ENCODE data around the gene AKAP8L. TPM values are rescaled to one million over a fixed set of nuclear protein-coding genes. Genes with fewer than 3 reads are reported as not detected.

AKAP8L gene
- total RNA-seq, 2 donors from 2014 or later: 147 to 196 TPM

GRCh38 chr19:15444505-15445226, 25.9 kb upstream of the AKAP8L start:
- intact Hi-C loops (cut with DNase I): no loop called here
- no peaks in the 10 kb centered on the region for H3K36me3 ChIP-seq (replicated peaks in 1 of 2; ENCODE audit: insufficient read depth in 1 of 2, low read depth in 2 of 2)
- ATAC-seq (no peak), DNase-seq (no peak)
- H3K4me3 ChIP-seq: no peak overlapping the region
- TF ChIP-seq CTCF (IDR thresholded peaks at IDR 0.05) (no peak), POLR2A (IDR thresholded peaks at IDR 0.05) (no peak)
- H3K9me3 ChIP-seq: no peaks in the 10 kb centered on the region
- no peak overlapping the region for H3K27ac ChIP-seq
- WGBS, 2 donors: 87 to 92% methylated on average over 8 to 15 of the region's 15 CpGs
- peaks cover 8% of the 10 kb centered on the region for H3K4me1 ChIP-seq
- no peaks in the 10 kb centered on the region for H3K27me3 ChIP-seq

- Histone ChIP-seq H3K9me3 (no peaks in the 10 kb centered on the region), H3K4me3 (no peak overlapping the region), H3K36me3 (replicated peaks in 1 of 2; ENCODE audit: insufficient read depth in 1 of 2, low read depth in 2 of 2) (no peaks in the 10 kb centered on the region), H3K27me3 (no peaks in the 10 kb centered on the region), H3K4me1 (peaks cover 3% of the 10 kb centered on the region), H3K27ac (no peak overlapping the region)
- TF ChIP-seq POLR2A (IDR thresholded peaks at IDR 0.05) (no peak), CTCF (IDR thresholded peaks at IDR 0.05) (no peak)
- DNase-seq (no peak), ATAC-seq (no peak)
- intact Hi-C loops (cut with DNase I): no loop called here
- WGBS, 2 donors: 40 to 65% methylated on average over 5 to 10 of the region's 10 CpGs
Measured at GRCh38 chr19:15443838-15444237, 25.1 kb upstream of the AKAP8L start.

GRCh38 chr19:15443325-15443724, 24.5 kb upstream of the AKAP8L start:
- TF ChIP-seq CTCF (IDR thresholded peaks at IDR 0.05) (no peak), POLR2A (IDR thresholded peaks at IDR 0.05) (no peak)
- DNase-seq: no peak
- H3K27ac ChIP-seq: no peak overlapping the region
- peaks cover 3% of the 10 kb centered on the region for H3K4me1 ChIP-seq
- no peak overlapping the region for H3K4me3 ChIP-seq
- no peaks in the 10 kb centered on the region for H3K36me3 ChIP-seq (replicated peaks in 1 of 2; ENCODE audit: insufficient read depth in 1 of 2, low read depth in 2 of 2)
- no peaks in the 10 kb centered on the region for H3K9me3 ChIP-seq
- intact Hi-C loops (cut with DNase I): no loop called here
- WGBS, 2 donors: 91 to 95% methylated on average over 3 of the region's 3 CpGs
- no peaks in the 10 kb centered on the region for H3K27me3 ChIP-seq
- ATAC-seq: no peak

GRCh38 chr19:15442142-15442920, 23.5 kb upstream of the AKAP8L start:
- ATAC-seq (no peak), DNase-seq (no peak)
- TF ChIP-seq CTCF (IDR thresholded peaks at IDR 0.05): no peak
- TF ChIP-seq POLR2A (IDR thresholded peaks at IDR 0.05): no peak
- Histone ChIP-seq H3K36me3 (replicated peaks in 1 of 2; ENCODE audit: insufficient read depth in 1 of 2, low read depth in 2 of 2) (no peaks in the 10 kb centered on the region), H3K27me3 (no peaks in the 10 kb centered on the region), H3K27ac (no peak overlapping the region), H3K4me1 (peaks cover 12% of the 10 kb centered on the region), H3K4me3 (no peak overlapping the region), H3K9me3 (no peaks in the 10 kb centered on the region)
- WGBS, 2 donors: 79 to 92% methylated on average over 6 to 10 of the region's 13 CpGs
- intact Hi-C loops (cut with DNase I): no loop called here
